NB4 (cell line): ENCODE data around the gene MRPL10.

Experiments
- DNase-seq: peaks from one replicate; pipeline ENCODE4 v3.0.0; 2010; ENCODE audit warnings: low read depth
- H3K4me3 ChIP-seq: one replicate; pipeline ENCODE4 v1.5.1; 2011; ENCODE audit warnings: mild to moderate bottlenecking, low read depth, low read length, moderate library complexity
- MAX ChIP-seq: IDR thresholded peaks from 2 replicates; pipeline ENCODE4 v1.6.1; 2011; ENCODE audit warnings: low read depth, low read length
- MYC ChIP-seq: IDR thresholded peaks from 2 replicates; pipeline ENCODE4 v1.6.1; 2011; ENCODE audit warnings: low read depth, low read length
- POLR2A ChIP-seq: IDR thresholded peaks from 2 replicates; pipeline ENCODE4 v1.6.1; 2011; ENCODE audit warnings: mild to moderate bottlenecking; ENCODE audit not compliant: insufficient read length; ENCODE audit errors: extremely low read depth
- TF ChIP-seq, protein P1 (sequence below): IDR thresholded peaks from one replicate; pipeline ENCODE4 v1.5.1; 2012; ENCODE audit warnings: low read depth, low read length

Gene MRPL10

GRCh38 chr17:47838636-47839035 lies 7.3 kb upstream of the MRPL10 start:
- no peak overlapping the region for H3K4me3 ChIP-seq
- DNase-seq: no peak
- no peak for TF ChIP-seq POLR2A
- TF ChIP-seq MAX: no peak
- TF ChIP-seq MYC: no peak
- TF ChIP-seq, protein P1, sequence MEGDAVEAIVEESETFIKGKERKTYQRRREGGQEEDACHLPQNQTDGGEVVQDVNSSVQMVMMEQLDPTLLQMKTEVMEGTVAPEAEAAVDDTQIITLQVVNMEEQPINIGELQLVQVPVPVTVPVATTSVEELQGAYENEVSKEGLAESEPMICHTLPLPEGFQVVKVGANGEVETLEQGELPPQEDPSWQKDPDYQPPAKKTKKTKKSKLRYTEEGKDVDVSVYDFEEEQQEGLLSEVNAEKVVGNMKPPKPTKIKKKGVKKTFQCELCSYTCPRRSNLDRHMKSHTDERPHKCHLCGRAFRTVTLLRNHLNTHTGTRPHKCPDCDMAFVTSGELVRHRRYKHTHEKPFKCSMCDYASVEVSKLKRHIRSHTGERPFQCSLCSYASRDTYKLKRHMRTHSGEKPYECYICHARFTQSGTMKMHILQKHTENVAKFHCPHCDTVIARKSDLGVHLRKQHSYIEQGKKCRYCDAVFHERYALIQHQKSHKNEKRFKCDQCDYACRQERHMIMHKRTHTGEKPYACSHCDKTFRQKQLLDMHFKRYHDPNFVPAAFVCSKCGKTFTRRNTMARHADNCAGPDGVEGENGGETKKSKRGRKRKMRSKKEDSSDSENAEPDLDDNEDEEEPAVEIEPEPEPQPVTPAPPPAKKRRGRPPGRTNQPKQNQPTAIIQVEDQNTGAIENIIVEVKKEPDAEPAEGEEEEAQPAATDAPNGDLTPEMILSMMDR: no peak

GRCh38 chr17:47837401-47838039 lies 6.2 kb upstream of the MRPL10 start:
- no peak for DNase-seq
- TF ChIP-seq MAX (no peak), MYC (no peak), POLR2A (no peak)
- TF ChIP-seq, protein P1: no peak
- H3K4me3 ChIP-seq: no peak overlapping the region

DNA sequence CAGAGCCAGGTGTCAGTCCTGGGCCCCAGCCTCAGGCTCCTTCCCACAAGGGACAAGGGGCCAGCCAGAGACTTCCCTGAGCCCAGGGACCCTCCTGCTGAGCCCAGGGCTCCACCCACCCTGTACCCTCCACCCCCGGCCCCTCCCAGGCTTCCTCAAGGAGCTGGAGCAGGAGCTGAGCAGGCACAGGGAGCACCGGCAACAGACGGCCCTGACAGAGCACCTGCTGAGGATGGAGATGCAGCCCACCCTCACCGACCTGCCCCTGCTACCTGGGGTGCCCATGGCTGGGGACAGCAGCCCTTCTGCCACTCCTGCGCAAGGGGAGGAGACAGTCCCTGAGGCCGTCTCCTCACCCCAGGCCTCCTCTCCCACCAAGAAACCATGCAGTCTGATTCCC lies 5.3 kb upstream of the MRPL10 start:
- TF ChIP-seq MAX (no peak), POLR2A (no peak), MYC (no peak)
- TF ChIP-seq, protein P1: no peak
- H3K4me3 ChIP-seq: no peak overlapping the region
- DNase-seq: no peak

GRCh38 chr17:47834756-47835155 lies 3.4 kb upstream of the MRPL10 start:
- no peak overlapping the region for H3K4me3 ChIP-seq
- no peak for DNase-seq
- TF ChIP-seq MYC (no peak), MAX (no peak)
- TF ChIP-seq, protein P1: no peak

DNA sequence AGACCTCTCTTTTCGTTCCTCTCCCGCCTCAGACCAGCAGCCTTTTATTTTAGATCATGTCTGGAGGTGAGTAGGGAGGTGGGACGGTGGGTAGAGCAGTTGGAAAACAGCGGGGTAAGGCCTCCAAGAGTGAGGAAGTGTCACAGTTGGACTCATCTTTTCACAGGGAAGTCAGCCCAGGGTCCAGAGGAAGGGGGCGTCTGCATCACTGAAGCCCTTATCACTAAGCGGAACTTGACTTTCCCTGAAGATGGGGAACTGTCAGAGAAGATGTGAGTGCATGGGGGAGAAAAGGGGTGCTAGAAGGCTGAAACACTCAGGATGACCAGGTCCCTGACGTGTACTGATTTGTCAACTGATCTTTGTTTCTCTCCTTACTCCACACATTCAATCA lies 590 bp upstream of the MRPL10 start:
- TF ChIP-seq MAX: no peak
- no peak for TF ChIP-seq POLR2A
- TF ChIP-seq, protein P1: no peak
- no peak for TF ChIP-seq MYC
- H3K4me3 ChIP-seq: peak overlapping the region; percentile 99
- DNase-seq: peak; percentile 32
